Urothelium cell line (cell line): ENCODE measurements around the gene LRRC15.

ENCODE experiments used
- DNase-seq: peaks from one replicate; pipeline ENCODE4 v3.0.0; 2011; ENCODE audit warnings: low spot score, mixed read lengths
- FAIRE-seq: peaks from 2 replicates; lab custom pipeline; 2011; peaks lifted over from hg19 to GRCh38; lab: Jason Lieb, UNC

Gene LRRC15

DNA sequence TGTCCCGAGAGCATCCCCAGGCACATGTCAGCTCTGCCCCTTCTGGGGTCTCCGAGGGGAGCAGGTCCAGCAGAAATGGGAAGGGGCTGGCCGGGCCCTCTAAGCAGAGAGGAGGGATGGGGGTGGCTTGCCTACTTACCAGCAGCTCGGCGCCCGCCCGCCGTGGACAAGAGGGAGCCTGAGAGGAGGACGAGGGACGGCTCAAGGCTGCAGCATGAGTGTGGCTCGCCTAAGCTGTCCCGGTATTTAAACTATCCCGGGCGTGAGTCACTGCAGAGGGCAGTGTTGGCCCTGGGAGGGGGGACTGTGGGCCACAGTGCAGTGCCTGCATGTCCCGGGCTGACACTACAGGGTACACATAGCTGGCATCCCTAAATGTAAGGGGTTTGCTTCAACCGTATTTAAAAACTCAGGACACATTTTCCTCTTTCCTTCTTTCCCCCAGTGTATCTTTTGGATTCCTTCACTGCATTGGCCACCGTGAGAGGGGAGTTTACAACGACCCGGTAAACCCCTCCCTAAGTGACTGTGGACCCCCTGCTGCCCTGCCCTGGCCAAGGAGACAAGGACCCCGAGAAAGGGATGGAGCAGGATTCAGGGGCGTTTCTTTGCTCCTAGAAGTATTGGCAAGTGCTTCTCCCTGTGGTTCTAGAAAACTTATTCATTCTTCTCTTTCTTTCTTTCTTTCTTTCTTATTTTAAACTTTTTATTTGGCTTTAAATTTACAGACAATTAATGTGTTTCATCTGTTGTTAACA lies at the start of gene LRRC15:
Gene LRRC15, minus strand, starts transcription at position 222 of the 758 bp plus-strand sequence. CDS start 8,700 bp downstream, outside the sequence.
- peak; percentile 82 for FAIRE-seq
- peak; percentile 87 for DNase-seq

DNA sequence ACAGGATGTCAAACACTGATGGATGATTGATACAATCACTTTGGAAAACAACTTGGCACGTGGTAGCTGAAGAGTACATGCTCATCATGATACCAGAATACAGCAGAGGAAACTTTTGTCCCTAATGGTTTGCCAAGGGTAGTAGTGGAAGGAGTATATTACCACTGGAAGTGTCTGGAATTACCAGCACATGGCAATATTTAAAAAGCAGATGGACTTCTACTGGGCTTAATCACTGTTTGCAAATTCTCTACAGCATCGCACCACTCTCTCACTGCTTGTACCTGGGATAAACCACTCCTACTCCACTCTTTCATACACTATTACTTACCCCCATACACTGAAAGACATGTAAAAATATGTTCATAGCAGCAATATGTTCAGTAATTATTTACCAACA lies 49.1 kb upstream of the LRRC15 start:
- DNase-seq (no peak), FAIRE-seq (peak; percentile 69)

DNA sequence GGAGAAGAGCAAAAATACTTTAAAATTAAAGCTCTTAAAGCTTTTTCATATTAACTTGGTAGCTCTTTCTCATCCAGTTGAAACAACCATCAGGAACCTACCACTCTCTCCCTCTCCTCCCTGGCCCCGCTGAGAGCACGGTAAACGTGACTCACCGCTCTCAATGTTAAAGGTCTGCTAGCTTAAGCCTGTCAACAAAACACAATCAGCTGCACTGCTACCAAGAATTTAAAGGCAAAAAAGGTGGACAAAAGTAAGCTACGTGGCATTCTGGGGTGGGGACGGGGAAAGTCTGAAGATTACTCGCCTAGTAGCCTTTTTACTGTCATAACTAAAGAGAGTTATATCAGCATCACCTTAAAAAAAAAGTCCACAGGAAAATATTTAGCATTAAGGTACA lies 37.9 kb upstream of the LRRC15 start:
- FAIRE-seq = no peak
- no peak for DNase-seq

DNA sequence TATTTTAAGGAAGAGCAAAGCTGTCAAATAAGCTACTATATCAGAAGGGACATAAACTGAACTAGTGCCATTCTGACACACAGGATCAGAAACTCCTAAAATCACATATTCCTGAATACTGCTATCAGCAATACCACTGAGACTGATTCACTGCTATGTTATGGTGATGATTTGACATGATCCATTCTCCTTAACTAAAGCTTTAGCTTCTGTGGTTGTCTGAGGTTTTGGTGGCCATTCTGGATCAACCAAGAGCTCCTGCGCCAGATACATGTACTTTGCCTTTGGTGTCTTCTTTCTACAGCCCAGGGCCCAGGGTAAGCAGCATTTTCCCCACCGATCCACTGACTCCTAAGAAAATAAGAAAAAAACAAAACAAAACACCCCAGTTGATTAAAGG lies 36.2 kb upstream of the LRRC15 start:
- no peak for FAIRE-seq
- DNase-seq = no peak

DNA sequence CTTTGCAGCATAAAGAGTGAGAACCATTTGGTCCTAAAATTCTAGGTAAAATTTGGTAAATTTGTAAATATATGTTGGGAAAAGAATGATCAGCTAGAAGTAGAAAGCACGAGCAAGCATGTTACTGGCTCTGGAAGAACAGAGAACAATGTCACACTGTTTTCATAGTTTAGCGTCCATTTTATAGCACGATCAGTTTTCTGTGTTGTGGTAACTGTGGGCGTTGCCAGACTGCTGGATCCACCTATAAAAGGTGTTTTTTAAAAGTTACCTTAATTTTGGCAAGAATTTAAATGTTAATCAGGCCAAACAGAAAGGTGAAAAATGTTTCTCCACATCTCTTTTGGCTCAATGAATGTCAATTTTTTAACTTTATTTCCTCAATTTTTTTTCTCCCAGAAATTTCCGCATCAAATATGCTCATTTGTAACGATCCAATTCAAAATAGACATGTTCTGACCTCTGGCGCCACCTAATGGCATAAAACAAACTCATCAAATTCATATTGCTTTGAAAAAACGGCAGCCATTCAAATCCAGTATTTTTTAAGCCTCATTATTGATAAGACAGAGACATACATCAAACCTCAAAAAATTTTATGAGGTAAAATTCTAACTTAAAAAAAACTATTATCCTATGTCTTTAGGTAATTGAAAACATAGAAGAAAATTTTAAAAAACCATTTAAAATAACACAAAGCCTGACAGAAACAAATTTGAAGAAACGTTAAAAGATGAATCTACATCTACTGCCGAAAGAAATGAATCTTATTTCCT lies 35.0 kb upstream of the LRRC15 start:
- DNase-seq = peak; percentile 29
- no peak for FAIRE-seq

DNA sequence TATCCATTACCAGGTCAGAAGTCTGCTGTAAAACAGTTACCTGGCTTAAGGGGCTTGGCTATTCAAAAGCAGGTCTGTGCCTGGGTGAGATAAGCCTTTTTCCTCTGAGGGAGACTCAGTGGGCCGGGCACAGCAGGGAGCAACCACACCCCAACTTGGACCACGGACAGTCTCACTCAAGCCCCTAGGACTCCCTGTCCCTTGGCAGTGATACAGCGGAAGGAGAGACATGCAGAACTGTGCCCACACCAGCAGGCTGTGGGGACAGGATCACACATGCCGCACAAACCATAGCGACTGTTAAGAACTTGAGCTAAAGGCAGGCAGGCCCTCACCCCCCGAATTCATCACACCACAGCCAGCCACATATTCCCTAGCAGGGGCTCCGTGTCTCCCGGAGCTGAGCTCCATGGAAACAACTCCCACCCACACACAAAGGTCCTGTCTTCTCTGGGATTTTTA lies 32.4 kb upstream of the LRRC15 start:
- DNase-seq (no peak), FAIRE-seq (no peak)

DNA sequence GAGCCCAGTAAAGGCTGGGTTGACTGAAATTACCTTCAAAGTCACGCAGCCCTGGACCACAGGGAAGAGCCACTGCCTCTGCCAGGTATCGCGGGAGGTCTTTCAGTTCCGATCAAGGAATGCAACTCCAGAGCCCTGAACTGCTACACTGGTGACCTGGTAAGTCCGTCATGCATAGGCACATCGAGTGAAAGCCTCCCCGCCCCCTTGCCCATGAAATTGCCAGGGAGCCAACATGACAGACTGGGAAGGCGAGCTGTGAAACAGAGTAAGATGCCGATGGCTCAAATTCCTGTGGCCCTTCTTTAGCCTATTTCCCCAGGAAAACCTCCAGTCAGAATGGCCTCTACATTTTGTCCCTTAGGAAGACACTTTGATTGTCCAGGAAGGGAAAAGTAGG lies 31.8 kb upstream of the LRRC15 start:
- FAIRE-seq (no peak), DNase-seq (no peak)

DNA sequence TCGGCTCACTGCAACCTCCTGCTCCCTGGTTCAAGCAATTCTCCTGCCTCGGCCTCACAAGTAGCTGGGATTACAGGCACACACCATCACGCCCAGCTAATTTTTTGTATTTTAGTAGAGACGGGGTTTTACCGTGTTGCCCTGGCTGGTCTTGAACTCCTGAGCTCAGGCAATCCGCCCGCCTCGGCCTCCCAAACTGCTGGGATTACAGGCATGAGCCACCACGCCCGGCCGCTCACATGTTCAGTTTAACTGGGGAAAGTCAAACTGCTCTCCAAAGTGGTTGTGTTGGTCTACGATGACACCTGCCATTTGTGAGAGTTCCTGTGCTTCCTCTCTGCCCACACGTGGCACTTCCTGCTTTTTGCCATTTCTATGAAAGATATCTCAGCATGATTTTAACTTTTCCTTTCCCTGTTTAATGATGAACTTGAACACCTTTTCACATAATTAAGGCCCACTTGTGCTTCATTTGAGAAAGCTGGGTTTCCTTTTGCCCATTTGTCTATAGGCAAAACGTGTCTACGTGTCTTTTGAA lies 30.4 kb upstream of the LRRC15 start:
- FAIRE-seq (no peak), DNase-seq (no peak)

DNA sequence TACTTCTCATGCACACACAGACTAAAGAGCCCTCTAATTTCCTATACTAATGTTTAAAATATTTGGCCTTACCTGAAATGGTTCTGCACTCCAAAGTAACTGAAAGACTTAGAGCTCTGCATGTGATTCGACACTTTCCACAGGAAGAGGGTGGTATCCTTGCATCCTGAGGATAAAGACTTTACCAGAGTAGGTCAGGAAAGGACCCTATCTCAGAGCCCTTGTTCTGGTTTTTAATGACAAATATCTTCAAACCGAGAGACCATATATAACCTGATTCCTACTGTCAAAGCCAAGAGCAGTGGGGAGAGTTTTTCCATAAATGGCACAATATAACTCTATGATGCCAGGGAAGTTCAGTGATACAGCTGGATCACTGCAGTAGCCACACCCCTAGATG lies 29.6 kb upstream of the LRRC15 start, which contains the start of gene GP5:
Gene GP5, minus strand, starts transcription at position 101 of the 400 bp plus-strand sequence. CDS start 984 bp downstream, outside the sequence.
- no peak for DNase-seq
- no peak for FAIRE-seq

DNA sequence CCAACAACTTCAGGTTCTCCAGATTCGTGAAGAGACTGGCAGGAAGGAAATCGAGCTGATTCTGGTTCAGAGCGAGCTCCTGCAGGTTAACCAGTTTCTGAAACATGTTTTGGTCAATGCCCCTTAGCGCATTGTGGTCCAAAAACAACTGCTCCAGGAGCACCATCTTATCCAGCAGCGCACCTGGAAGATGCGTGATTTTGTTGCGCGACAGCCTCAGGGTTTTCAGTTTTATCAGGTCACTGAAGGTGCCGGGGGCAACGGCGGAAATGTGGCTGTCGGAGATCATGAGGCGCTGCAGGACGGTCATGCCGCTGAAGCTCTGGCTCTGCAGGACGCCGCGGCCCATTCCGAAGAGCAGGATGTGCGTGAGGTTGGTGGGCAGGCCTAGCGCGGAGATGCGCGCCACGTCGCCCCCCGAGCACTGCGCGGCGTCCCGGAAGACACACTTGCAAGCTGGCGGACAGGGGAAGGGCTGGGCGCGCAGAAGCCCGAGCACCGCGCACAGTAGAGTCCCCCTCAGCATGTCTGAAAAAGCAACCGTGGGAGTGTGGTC lies 28.3 kb upstream of the LRRC15 start:
- no peak for FAIRE-seq
- DNase-seq = no peak

DNA sequence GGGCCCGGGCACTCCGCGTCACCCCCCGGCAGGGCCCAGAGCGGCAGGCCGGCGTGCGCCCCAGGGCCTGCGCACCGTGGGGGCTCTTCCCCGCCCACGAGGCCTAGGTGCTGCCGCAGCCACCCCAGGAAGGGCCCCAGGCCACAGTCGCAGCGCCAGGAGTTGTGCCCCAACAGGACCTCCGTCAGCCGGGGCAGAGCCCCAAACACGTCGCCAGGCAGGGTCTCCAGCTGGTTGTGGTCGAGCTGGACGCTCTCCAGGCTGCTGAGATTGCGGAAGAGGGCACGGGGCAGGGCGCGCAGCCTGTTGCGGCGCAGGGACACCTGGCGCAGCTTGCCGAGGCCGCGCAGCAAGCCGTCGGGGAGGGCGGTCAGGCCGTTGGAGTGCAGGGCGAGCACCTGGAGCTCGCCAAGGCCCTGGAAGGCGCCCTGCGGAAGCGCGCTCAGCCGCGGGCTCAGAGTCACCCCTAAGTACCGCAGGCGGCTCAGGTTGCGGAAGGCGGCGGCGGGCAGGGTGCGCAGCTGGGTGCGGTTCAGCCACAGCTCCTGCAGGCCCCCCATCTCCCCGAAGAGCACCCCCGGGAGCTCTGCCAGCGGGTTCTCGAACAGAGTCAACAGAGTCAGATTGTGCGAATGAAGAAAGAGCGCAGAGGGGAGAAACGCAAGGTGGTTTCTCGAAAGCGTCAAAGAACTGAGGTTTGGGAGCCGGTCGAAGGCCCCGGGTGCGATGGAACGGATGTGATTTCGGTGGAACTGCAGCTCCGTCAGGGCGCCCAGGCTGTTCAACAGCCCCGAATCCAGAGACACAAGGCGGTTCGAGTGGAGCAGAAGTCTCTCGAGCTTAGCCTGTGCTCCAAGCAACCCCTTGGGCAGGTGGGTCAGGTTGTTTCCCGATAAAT lies 27.6 kb upstream of the LRRC15 start:
- DNase-seq = no peak

DNA sequence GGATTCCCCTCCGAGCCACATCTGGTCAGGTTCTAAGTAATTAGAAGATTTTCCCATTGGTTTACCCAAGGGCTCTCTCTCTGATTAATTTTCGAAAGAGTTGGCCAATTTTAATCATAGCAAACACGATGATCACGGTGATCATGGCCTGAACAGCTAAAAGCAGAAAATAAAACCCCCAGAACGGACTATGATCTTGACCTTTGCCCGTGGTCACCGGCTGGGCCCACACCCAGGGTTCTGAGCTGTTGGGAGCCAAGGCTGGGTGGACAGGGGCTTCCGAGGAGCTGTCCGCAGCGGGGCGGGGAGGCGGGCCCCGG lies 27.0 kb upstream of the LRRC15 start:
- FAIRE-seq (no peak), DNase-seq (no peak)

More for the DNA sequence above, 27.6 kb upstream of the LRRC15 start:
- FAIRE-seq = no peak

DNA sequence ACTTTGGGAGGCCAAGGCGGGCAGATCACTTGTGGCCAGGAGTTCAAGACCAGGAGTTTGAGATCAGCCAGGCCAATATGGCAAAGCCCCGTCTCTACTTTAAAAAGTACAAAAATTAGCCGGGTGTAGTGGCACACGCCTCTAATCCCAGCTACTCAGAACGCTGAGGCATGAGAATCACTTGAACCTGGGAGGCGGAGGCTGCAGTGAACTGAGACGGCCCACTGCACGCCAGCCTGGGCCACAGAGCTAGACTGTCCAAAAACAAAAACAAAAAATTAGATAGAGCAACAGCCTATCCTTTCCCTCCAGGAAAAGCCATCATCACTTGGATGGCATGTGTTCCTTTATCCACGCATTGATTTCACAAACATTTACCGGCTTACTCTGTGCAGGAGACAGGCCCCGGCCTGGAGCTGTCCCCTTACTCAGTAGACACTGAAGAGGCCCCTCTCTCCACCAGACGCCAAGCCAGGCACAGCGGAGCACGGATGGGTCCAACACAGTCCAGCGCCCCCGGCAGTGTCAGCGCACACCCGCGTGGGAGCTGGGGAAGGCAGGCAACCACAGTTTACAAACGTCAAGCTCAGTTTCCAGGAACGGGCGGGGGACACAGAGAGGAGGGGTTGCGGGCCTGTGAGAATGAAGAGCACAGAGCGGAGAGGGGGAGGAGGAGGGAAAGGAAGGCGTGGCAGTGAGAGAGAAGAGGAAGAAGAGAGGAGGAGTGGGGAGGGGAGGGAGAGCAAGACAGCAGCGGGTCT lies 26.4 kb upstream of the LRRC15 start:
- FAIRE-seq (no peak), DNase-seq (no peak)

DNA sequence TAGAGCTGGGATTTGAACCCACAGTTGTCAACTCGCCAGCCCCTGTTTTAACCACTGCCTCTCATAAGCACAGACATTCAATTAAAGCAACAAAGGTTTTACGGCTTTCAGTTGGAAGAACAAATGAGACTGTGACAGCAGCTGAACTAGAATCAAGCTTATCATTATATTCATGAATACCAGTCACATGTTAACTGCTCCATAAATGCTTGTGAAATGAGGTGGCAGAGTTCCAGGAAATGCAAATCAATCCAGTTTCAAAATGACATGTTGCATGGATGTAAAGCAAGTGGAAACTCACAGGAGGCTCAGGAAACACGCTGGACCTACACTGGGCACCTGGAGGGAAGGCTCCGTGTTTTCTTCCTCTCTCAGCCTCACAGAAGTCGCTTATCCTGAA lies 25.7 kb upstream of the LRRC15 start:
- FAIRE-seq = no peak

DNA sequence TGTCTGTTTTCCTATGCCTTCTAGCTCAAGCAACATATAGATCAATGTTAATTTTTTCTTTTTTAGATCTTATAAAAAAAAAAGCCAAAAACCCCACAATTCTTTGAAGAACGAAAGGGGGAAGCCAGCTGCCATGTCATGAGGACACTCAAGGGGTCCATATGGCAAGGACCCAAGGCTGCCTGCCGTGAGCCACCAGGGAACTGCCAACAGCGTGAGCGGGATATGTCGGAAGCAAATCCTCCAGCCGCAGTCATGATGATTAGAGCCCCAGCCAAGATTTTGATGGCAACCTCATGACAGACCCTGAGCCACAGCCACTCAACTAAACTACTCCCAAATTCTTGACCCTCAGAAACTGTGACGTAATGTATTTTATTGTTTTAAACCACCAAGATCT lies 23.0 kb upstream of the LRRC15 start:
- FAIRE-seq (no peak), DNase-seq (no peak)

More for the DNA sequence above, 25.7 kb upstream of the LRRC15 start:
- DNase-seq = no peak

DNA sequence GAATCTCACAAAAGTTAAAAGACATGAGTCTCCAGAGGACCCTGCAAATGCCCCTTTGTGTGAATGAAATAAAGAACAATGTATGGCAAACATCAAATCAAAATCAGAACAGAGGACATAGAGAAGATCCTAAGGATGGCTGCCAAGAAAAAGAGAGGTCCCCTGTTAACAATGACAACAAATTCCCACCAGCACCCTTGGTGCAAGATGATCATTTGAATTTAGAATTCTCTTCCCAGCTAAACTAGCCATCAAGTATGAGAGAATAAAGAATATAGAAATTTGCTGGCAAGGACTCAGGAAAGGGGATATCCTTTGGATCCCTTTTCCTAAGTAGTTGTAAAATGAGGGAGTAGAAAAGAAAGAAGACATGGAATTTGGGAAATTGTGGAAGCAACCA lies 21.3 kb upstream of the LRRC15 start:
- DNase-seq = no peak
- FAIRE-seq = no peak

DNA sequence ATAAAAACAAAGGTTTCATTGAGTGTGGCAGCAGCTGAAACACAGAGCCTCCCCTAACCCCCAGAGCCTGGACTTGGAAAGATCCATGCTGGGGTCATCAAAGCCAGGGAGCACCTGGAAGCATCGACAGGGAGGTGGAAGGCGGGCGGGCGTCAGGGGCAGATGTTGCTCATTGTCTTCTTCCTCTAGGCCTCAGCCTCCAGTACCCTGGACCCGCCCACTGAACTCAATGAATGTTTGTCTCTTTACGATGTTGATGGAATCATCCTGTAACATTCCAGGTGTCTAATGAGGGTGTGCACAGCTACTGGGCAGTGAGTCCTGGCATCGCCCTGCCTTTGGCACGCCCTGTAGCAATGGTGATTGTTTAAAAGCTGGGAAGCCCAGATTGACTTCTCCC lies 19.7 kb upstream of the LRRC15 start:
- no peak for FAIRE-seq
- no peak for DNase-seq

DNA sequence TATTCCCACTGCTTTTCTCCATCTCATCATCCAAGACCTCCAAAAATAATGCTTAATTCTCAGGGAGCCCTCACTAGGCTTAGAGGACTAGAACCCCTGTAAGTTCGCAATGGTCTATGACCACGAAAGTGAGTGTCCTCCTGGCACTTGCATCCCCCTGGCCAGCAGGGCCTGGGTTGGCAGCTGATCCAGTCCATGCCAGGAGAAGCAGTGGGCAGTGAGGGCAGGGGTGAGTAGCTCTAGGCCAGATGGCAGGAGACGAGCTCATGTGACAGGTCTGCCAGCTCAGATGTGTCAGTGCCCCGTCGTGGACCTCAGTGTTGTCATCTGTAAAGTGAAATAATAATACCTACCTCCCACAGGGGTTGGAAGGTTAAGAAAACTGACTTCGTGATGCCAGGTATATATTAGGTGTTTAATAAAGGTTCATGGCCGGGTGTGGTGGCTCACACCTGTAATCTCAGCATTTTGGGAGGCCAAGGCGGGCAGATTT lies 18.4 kb upstream of the LRRC15 start:
- DNase-seq (no peak), FAIRE-seq (no peak)

DNA sequence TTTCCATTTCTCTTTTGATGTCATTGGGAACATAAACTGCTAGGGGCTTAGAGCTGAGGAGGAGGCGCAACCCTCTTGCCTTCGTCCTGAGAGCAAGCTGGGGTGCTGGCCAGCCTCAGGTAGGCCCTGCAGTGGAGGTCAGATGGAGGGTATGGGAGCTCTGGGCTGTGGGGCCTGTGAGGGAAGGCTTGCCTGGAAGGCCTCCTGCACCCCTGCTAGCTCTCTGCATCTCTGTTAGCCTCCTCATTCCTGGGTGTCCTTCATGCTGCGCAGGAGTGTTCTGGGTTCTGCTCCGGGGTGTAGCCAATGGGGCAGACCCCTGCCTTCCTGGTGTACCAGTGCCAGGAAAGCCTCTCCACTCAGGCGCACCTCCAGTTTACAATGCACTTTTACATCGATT lies 17.7 kb upstream of the LRRC15 start:
- FAIRE-seq (no peak), DNase-seq (no peak)

DNA sequence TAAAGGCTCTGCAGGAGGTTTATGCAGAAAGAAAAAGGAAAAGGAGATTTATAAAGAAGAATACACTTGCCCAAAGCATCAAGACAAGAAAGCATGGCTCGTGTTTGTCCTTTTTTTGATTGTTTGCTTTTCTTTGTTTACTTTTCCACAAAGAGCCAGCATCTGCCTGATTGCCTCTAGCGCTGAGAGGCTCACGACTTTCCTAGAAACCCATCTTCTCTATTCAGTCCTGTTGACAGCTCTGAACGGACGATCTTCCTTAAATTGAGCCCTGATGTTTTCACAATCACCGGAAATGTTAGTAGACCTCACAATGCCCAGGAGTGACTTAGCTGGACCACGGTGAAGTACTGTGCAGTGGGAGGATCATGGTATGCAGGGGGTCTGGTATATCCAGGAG lies 17.1 kb upstream of the LRRC15 start:
- FAIRE-seq = no peak

More for the DNA sequence above, 17.1 kb upstream of the LRRC15 start:
- DNase-seq = no peak
